ENCODE results near the gene LRRC75A. TPM values are rescaled to one million over a fixed set of nuclear protein-coding genes. Genes with fewer than 3 reads are reported as not detected.

Gene LRRC75A
- total RNA-seq, 1 experiment from 2014 or later, result 22.9 TPM

GRCh38 chr17:16438557-16439302 is 53.3 kb downstream of the LRRC75A start (continued):
- TF ChIP-seq ARID4B (CRISPR knock-in tag; IDR thresholded peaks at IDR 0.05; ENCODE audit: borderline replicate concordance) (peak; percentile 86; the same call in 1 of the 2 replicates), AR (CRISPR knock-in tag; IDR thresholded peaks at IDR 0.05) (peak; percentile 91), TEAD1 (CRISPR knock-in tag; IDR thresholded peaks at IDR 0.05) (no peak; the same call in 1 of the 2 replicates), MLX (CRISPR knock-in tag; IDR thresholded peaks at IDR 0.05) (no peak), ELF4 (CRISPR knock-in tag; IDR thresholded peaks at IDR 0.05; ENCODE audit: low read depth) (no peak), SOX15 (CRISPR knock-in tag; IDR thresholded peaks at IDR 0.05) (no peak), ZNF281 (CRISPR knock-in tag; IDR thresholded peaks at IDR 0.05) (no peak), RORB (CRISPR knock-in tag; IDR thresholded peaks at IDR 0.05) (no peak), ZNF219 (CRISPR knock-in tag; IDR thresholded peaks at IDR 0.05; ENCODE audit: borderline replicate concordance) (no peak), HMGA2 (CRISPR knock-in tag; IDR thresholded peaks at IDR 0.05) (no peak), ATF6 (CRISPR knock-in tag; IDR thresholded peaks at IDR 0.05) (no peak), NFE2L1 (CRISPR knock-in tag; IDR thresholded peaks at IDR 0.05) (peak; percentile 78; the same call in 1 of the 2 replicates), ETV6 (CRISPR knock-in tag; IDR thresholded peaks at IDR 0.05) (0 out of 2 replicates have a peak, but pooled peaks have one; percentile 27), ERG (CRISPR knock-in tag; IDR thresholded peaks at IDR 0.05) (peak; percentile 66; the same call in 1 of the 2 replicates), OVOL2 (CRISPR knock-in tag; IDR thresholded peaks at IDR 0.05; ENCODE audit: borderline replicate concordance) (no peak), ZNF232 (CRISPR knock-in tag; IDR thresholded peaks at IDR 0.05) (no peak), JAZF1 (CRISPR knock-in tag; IDR thresholded peaks at IDR 0.05) (no peak), PREB (CRISPR knock-in tag; IDR thresholded peaks at IDR 0.05; ENCODE audit: borderline replicate concordance) (no peak), MAX (CRISPR knock-in tag; IDR thresholded peaks at IDR 0.05) (peak; percentile 88), TCF7 (CRISPR knock-in tag; IDR thresholded peaks at IDR 0.05; ENCODE audit: low read depth) (no peak), HMGXB4 (CRISPR knock-in tag; IDR thresholded peaks at IDR 0.05) (no peak; the same call in none of the 2 replicates)
